Measurements from ENCODE around the gene PDZRN4. TPM values are rescaled to one million over a fixed set of nuclear protein-coding genes. Genes with fewer than 3 reads are reported as not detected.

Gene PDZRN4
- total RNA-seq, 4 donors from 2014 or later, result 22.8 to 197 (median 176) TPM

GRCh38 chr12:41364211-41364610 is 176.1 kb downstream of the PDZRN4 start:
- no peaks in the 10 kb centered on the region for H3K36me3 ChIP-seq
- no peak for DNase-seq (ENCODE audit: low spot score in 2 of 2)
- no peak overlapping the region for H3K27ac ChIP-seq
- no peak overlapping the region for H3K4me3 ChIP-seq
- no peak for TF ChIP-seq CTCF (IDR thresholded peaks at IDR 0.05)
- no peak for TF ChIP-seq POLR2A (IDR thresholded peaks at IDR 0.05)
- no peak for TF ChIP-seq EP300 (IDR thresholded peaks at IDR 0.05)
- WGBS, 2 donors, result 90 to 100% methylated on average over 1 of the region's 1 CpG
- no peaks in the 10 kb centered on the region for H3K27me3 ChIP-seq
- H3K4me1 ChIP-seq, result peaks cover 0 to 5% (median 0%) of the 10 kb centered on the region in 4 donors
- no peaks in the 10 kb centered on the region for H3K9me3 ChIP-seq

GRCh38 chr12:41365653-41366171 is 177.6 kb downstream of the PDZRN4 start:
- no peak for TF ChIP-seq EP300 (IDR thresholded peaks at IDR 0.05)
- TF ChIP-seq POLR2A (IDR thresholded peaks at IDR 0.05), result no peak
- TF ChIP-seq CTCF (IDR thresholded peaks at IDR 0.05), result no peak

GRCh38 chr12:41367726-41368405 is 179.7 kb downstream of the PDZRN4 start:
- peaks cover 0 to 5% (median 0%) of the 10 kb centered on the region in 4 donors for H3K4me1 ChIP-seq
- no peaks in the 10 kb centered on the region for H3K27me3 ChIP-seq
- no peaks in the 10 kb centered on the region for H3K9me3 ChIP-seq
- TF ChIP-seq POLR2A (IDR thresholded peaks at IDR 0.05) (no peak), CTCF (IDR thresholded peaks at IDR 0.05) (no peak), EP300 (IDR thresholded peaks at IDR 0.05) (no peak)
- H3K36me3 ChIP-seq, result no peaks in the 10 kb centered on the region
- 91 to 93% methylated on average over 4 of the region's 4 CpGs for WGBS, 2 donors
- DNase-seq (ENCODE audit: low spot score in 2 of 2), result no peak
- no peak overlapping the region for H3K4me3 ChIP-seq
- no peak overlapping the region for H3K27ac ChIP-seq

More at GRCh38 chr12:41365653-41366171, 177.6 kb downstream of the PDZRN4 start:
- H3K4me1 ChIP-seq, result peaks cover 0 to 5% (median 0%) of the 10 kb centered on the region in 4 donors
- no peak for DNase-seq (ENCODE audit: low spot score in 2 of 2)
- H3K9me3 ChIP-seq, result no peaks in the 10 kb centered on the region
- WGBS, 2 donors, result 4 to 14% methylated on average over 2 of the region's 2 CpGs
- H3K4me3 ChIP-seq, result no peak overlapping the region
- no peaks in the 10 kb centered on the region for H3K27me3 ChIP-seq
- H3K36me3 ChIP-seq, result no peaks in the 10 kb centered on the region
- H3K27ac ChIP-seq, result no peak overlapping the region

GRCh38 chr12:41380878-41381277 is 192.8 kb downstream of the PDZRN4 start:
- Histone ChIP-seq H3K9me3 (peaks cover 0 to 56% (median 6%) of the 10 kb centered on the region in 4 donors), H3K27ac (no peak overlapping the region), H3K36me3 (peaks cover 0 to 4% (median 0%) of the 10 kb centered on the region in 3 donors), H3K4me1 (no peaks in the 10 kb centered on the region), H3K4me3 (no peak overlapping the region), H3K27me3 (no peaks in the 10 kb centered on the region)
- TF ChIP-seq EP300 (IDR thresholded peaks at IDR 0.05), result no peak
- no peak for TF ChIP-seq CTCF (IDR thresholded peaks at IDR 0.05)
- no peak for TF ChIP-seq POLR2A (IDR thresholded peaks at IDR 0.05)
- no peak for DNase-seq (ENCODE audit: low spot score in 2 of 2)

GRCh38 chr12:41402801-41403200 is 214.7 kb downstream of the PDZRN4 start:
- TF ChIP-seq POLR2A (IDR thresholded peaks at IDR 0.05) (no peak), EP300 (IDR thresholded peaks at IDR 0.05) (no peak), CTCF (IDR thresholded peaks at IDR 0.05) (no peak)
- Histone ChIP-seq H3K27me3 (no peaks in the 10 kb centered on the region), H3K27ac (no peak overlapping the region), H3K9me3 (peaks cover 0 to 8% (median 0%) of the 10 kb centered on the region in 4 donors), H3K4me3 (no peak overlapping the region), H3K4me1 (peaks cover 0 to 18% (median 0%) of the 10 kb centered on the region in 4 donors), H3K36me3 (no peaks in the 10 kb centered on the region)
- WGBS, 2 donors, result 91 to 92% methylated on average over 6 of the region's 6 CpGs
- DNase-seq (ENCODE audit: low spot score in 2 of 2), result no peak

Data from tibial nerve (tissue), 4 donors.